H9 (cell line): ENCODE data around the gene ZBTB48. TPM values are rescaled to one million over a fixed set of nuclear protein-coding genes. Genes with fewer than 3 reads are reported as not detected.

Experiments
- DNase-seq: peaks from one replicate; pipeline ENCODE4 v3.0.0-alpha.2; 2017
- H2AFZ ChIP-seq: one replicate; pipeline ENCODE4 v1.6.1; 2013; ENCODE audit warnings: mild to moderate bottlenecking, low read length, control low read depth, moderate library complexity
- H2AK5ac ChIP-seq: 2 replicates; pipeline ENCODE4 v1.6.1; 2013; ENCODE audit warnings: low read length, control low read depth, mixed read lengths; ENCODE audit not compliant: insufficient read length
- H2BK120ac ChIP-seq: one replicate; pipeline ENCODE4 v1.6.1; 2013; ENCODE audit warnings: low read depth, mild to moderate bottlenecking, low read length, control low read depth, inconsistent platforms; ENCODE audit not compliant: poor library complexity, severe bottlenecking
- H2BK12ac ChIP-seq: 2 replicates; pipeline ENCODE4 v1.6.1; 2013; ENCODE audit warnings: low read length, control low read depth, mixed read lengths, low read depth; ENCODE audit not compliant: insufficient read length
- H2BK15ac ChIP-seq: 2 replicates; pipeline ENCODE4 v1.6.1; 2013; ENCODE audit warnings: low read depth, low read length, control low read depth
- H2BK20ac ChIP-seq: one replicate; pipeline ENCODE4 v1.6.1; 2013; ENCODE audit warnings: low read depth, mild to moderate bottlenecking, low read length, control low read depth, inconsistent platforms; ENCODE audit not compliant: poor library complexity, severe bottlenecking
- H2BK5ac ChIP-seq: 2 replicates; pipeline ENCODE4 v1.6.1; 2013; ENCODE audit warnings: low read length, control low read depth, mixed read lengths; ENCODE audit not compliant: insufficient read length
- H3K14ac ChIP-seq: 2 replicates; pipeline ENCODE4 v1.6.1; 2013; ENCODE audit warnings: low read length, control low read depth; ENCODE audit not compliant: insufficient read depth
- H3K18ac ChIP-seq: 2 replicates; pipeline ENCODE4 v1.6.1; 2013; ENCODE audit warnings: low read depth, mild to moderate bottlenecking, mixed read lengths, low read length, control low read depth; ENCODE audit not compliant: insufficient read length
- H3K23ac ChIP-seq: 2 replicates; pipeline ENCODE4 v1.6.1; 2013; ENCODE audit warnings: low read length, control low read depth, mixed read lengths, low read depth; ENCODE audit not compliant: insufficient read length
- H3K23me2 ChIP-seq: 2 replicates; pipeline ENCODE4 v1.6.1; 2013; ENCODE audit warnings: low read depth, mild to moderate bottlenecking, mixed read lengths, low read length, control low read depth; ENCODE audit not compliant: insufficient read length, poor library complexity, severe bottlenecking
- H3K27ac ChIP-seq: 2 replicates; pipeline ENCODE4 v1.5.1; 2013; ENCODE audit warnings: low read length, control low read depth, mixed read lengths, low read depth; ENCODE audit not compliant: insufficient read length
- H3K27me3 ChIP-seq: 2 replicates; pipeline ENCODE4 v1.6.1; 2013; ENCODE audit warnings: low read length, control low read depth, inconsistent platforms; ENCODE audit not compliant: insufficient read depth
- H3K4ac ChIP-seq: 2 replicates; pipeline ENCODE4 v1.6.1; 2013; ENCODE audit warnings: low read depth, mild to moderate bottlenecking, control low read depth, inconsistent platforms, low read length, moderate library complexity
- H3K4me1 ChIP-seq: 2 replicates; pipeline ENCODE4 v1.6.1; 2013; ENCODE audit warnings: low read length, control low read depth, inconsistent platforms; ENCODE audit not compliant: insufficient read depth
- H3K4me2 ChIP-seq: 2 replicates; pipeline ENCODE4 v1.6.1; 2013; ENCODE audit warnings: low read length, control low read depth, mixed read lengths; ENCODE audit not compliant: insufficient read length, insufficient read depth
- H3K56ac ChIP-seq: 2 replicates; pipeline ENCODE4 v1.6.1; 2013; ENCODE audit warnings: low read depth, mild to moderate bottlenecking, mixed read lengths, low read length, control low read depth; ENCODE audit not compliant: insufficient read length
- H3K79me1 ChIP-seq: 2 replicates; pipeline ENCODE4 v1.6.1; 2013; ENCODE audit warnings: low read depth, mild to moderate bottlenecking, moderate library complexity, low read length, control low read depth, inconsistent platforms; ENCODE audit not compliant: insufficient read depth, poor library complexity, severe bottlenecking
- H3K79me2 ChIP-seq: 2 replicates; pipeline ENCODE4 v1.6.1; 2013; ENCODE audit warnings: low read length, control low read depth, inconsistent platforms; ENCODE audit not compliant: insufficient read depth
- H3K9ac ChIP-seq: 2 replicates; pipeline ENCODE4 v1.6.1; 2013; ENCODE audit warnings: low read length, control low read depth, mixed read lengths; ENCODE audit not compliant: insufficient read length; ENCODE audit errors: extremely low read depth
- H3K9me3 ChIP-seq: one replicate; pipeline ENCODE4 v1.6.1; 2013; ENCODE audit warnings: low read depth, low read length, inconsistent platforms; ENCODE audit not compliant: control insufficient read depth
- H3T11ph ChIP-seq: one replicate; pipeline ENCODE4 v1.6.1; 2013; ENCODE audit warnings: mild to moderate bottlenecking, low read length, control low read depth, inconsistent platforms
- H4K20me1 ChIP-seq: one replicate; pipeline ENCODE4 v1.6.1; 2013; ENCODE audit not compliant: control insufficient read depth, insufficient read length, insufficient read depth
- H4K5ac ChIP-seq: 2 replicates; pipeline ENCODE4 v1.6.1; 2013; ENCODE audit warnings: low read depth, mild to moderate bottlenecking, mixed read lengths, low read length, control low read depth; ENCODE audit not compliant: insufficient read length
- H4K8ac ChIP-seq: replicated peaks from 2 replicates; pipeline ENCODE4 v1.6.1; 2013; ENCODE audit warnings: low read length, control low read depth, mixed read lengths, low read depth; ENCODE audit not compliant: insufficient read length
- H4K91ac ChIP-seq: 2 replicates; pipeline ENCODE4 v1.6.1; 2013; ENCODE audit warnings: low read depth, mild to moderate bottlenecking, moderate library complexity, mixed read lengths, low read length, control low read depth; ENCODE audit not compliant: insufficient read length
- H3K27ac Mint-ChIP-seq, 3 experiments: 2 replicates in 2 of 3; 3 replicates in 1 of 3; pipeline ENCODE4 v1.8.0; 2020 to 2021; ENCODE audit warnings: mixed read lengths in 3 of 3, mild to moderate bottlenecking in 1 of 3, moderate library complexity in 1 of 3
- H3K27me3 Mint-ChIP-seq: 2 replicates; pipeline ENCODE4 v1.8.0; 2021; ENCODE audit warnings: low read depth, mild to moderate bottlenecking, moderate library complexity, mixed read lengths
- H3K36me3 Mint-ChIP-seq, 3 experiments: 2 replicates in 2 of 3; 3 replicates in 1 of 3; pipeline ENCODE4 v1.8.0; 2020 to 2021; ENCODE audit warnings: low read depth in 3 of 3, mixed read lengths in 3 of 3; ENCODE audit not compliant: insufficient read depth in 1 of 3
- H3K4me1 Mint-ChIP-seq, 2 experiments: 2 replicates each; pipeline ENCODE4 v1.8.0; 2020; ENCODE audit warnings: mixed read lengths in 2 of 2
- H3K4me3 Mint-ChIP-seq, 2 experiments: 2 replicates in 1 of 2; 3 replicates in 1 of 2; pipeline ENCODE4 v1.8.0; 2020 to 2021; ENCODE audit warnings: mild to moderate bottlenecking in 2 of 2, mixed read lengths in 2 of 2, moderate library complexity in 1 of 2
- H3K9me3 Mint-ChIP-seq, 2 experiments: 2 replicates in 1 of 2; 3 replicates in 1 of 2; pipeline ENCODE4 v1.8.0; 2020; ENCODE audit warnings: mild to moderate bottlenecking in 2 of 2, mixed read lengths in 2 of 2, moderate library complexity in 1 of 2
- CTCF ChIP-seq: fragments of 200-600 bp; sonication (generic); conservative IDR thresholded peaks from 3 replicates; pipeline ENCODE4 v1.8.0; 2021; ENCODE audit warnings: antibody characterized with exemption, mild to moderate bottlenecking
- WGBS: extraction: QIAGEN DNeasy Blood & Tissue Kit; methylation state at CpG from one replicate; pipeline ENCODE4 v1.1.7; 2013; ENCODE audit warnings: missing lambda C conversion rate, low lambda C conversion rate, mixed read lengths; ENCODE audit not compliant: insufficient read length; ENCODE audit errors: extremely low coverage; 5-methylcytosine and 5-hydroxymethylcytosine counted together
- total RNA-seq: library from RNA; stranded (reverse); gene quantifications from 2 replicates; pipeline ENCODE4 v1.2.1, GENCODE V29; 2021

ZBTB48 gene
- total RNA-seq, 1 experiment from 2014 or later: 33.2 TPM

GRCh38 chr1:6627031-6627430 is 47.2 kb downstream of the ZBTB48 start:
- Histone ChIP-seq H3K79me1 (no peaks in the 10 kb centered on the region), H3K23me2 (peaks cover 5% of the 10 kb centered on the region), H2BK12ac (no peak overlapping the region), H3K56ac (no peak overlapping the region), H3K79me2 (0 out of 2 replicates have a peak, but pooled peaks cover 4% of the 10 kb centered on the region), H3K4ac (no peak overlapping the region), H3K4me1 (no peaks in the 10 kb centered on the region), H3K9ac (no peak overlapping the region), H3K18ac (no peak overlapping the region), H2BK20ac (no peak overlapping the region), H4K8ac (no peak overlapping the region), H3K27ac (no peak overlapping the region), H2BK5ac (no peak overlapping the region), H2BK120ac (no peak overlapping the region), H4K91ac (no peak overlapping the region), H4K20me1 (no peaks in the 10 kb centered on the region), H4K5ac (no peak overlapping the region), H2AK5ac (no peak overlapping the region), H3K9me3 (no peaks in the 10 kb centered on the region), H3K23ac (no peak overlapping the region), H3K4me2 (no peak overlapping the region), H3K14ac (no peak overlapping the region), H2BK15ac (no peak overlapping the region), H3T11ph (no peak overlapping the region), H3K27me3 (no peaks in the 10 kb centered on the region), H2AFZ (no peak overlapping the region)
- Mint-ChIP-seq H3K4me3 (peak overlapping the region; percentile 78 to 93; a peak in 4 of 5 replicates), H3K27me3 (no peaks in the 10 kb centered on the region), H3K4me1 (peaks cover 12 to 23% of the 10 kb centered on the region in 2 experiments), H3K9me3 (no peaks in the 10 kb centered on the region), H3K27ac (peak overlapping the region in 1 of 3 experiments; percentile 65; a peak in 1 of 7 replicates), H3K36me3 (peaks cover 21 to 66% (median 53%) of the 10 kb centered on the region in 3 experiments)
- TF ChIP-seq CTCF: no peak
- no peak for DNase-seq
- no CpG with 5 or more reads among the region's 9 CpGs for WGBS
